Measurements from ENCODE around the gene ATP6V0A4.
"Not testable (repeated sequence)": the region's sequence is repeated elsewhere in the genome, so short reads cannot be mapped to it uniquely, and the experiment has no call there.

ATP6V0A4 gene

DNA sequence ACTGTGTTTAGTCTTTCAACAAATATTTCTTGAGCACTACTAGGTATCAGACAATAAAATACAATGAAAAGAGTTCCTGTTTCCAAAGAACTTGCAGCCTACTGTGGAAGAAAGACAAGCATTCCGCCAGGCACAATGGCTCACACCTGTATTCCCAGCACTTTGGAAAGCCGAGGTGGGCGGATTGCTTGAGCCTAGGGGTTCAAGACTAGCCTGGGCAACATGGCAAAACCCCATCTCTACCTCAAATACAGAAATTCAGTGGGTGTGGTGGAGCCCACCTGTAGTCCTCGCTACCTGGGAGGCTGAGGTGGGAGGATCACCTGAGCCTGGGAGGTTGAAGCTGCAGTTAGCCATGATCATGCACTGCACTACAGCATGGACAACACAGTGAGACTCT lies 102.9 kb downstream of the ATP6V0A4 start:
- Mint-ChIP-seq H3K36me3 (ENCODE audit: low read depth) (no peaks in the 10 kb centered on the region), H3K27ac (no peak overlapping the region), H3K4me3 (no peak overlapping the region), H3K9me3 (peaks cover 12% of the 10 kb centered on the region), H3K4me1 (ENCODE audit: low read depth) (no peaks in the 10 kb centered on the region), H3K27me3 (no peaks in the 10 kb centered on the region)
- intact Hi-C loops (cut with micrococcal nuclease): no loop called here

DNA sequence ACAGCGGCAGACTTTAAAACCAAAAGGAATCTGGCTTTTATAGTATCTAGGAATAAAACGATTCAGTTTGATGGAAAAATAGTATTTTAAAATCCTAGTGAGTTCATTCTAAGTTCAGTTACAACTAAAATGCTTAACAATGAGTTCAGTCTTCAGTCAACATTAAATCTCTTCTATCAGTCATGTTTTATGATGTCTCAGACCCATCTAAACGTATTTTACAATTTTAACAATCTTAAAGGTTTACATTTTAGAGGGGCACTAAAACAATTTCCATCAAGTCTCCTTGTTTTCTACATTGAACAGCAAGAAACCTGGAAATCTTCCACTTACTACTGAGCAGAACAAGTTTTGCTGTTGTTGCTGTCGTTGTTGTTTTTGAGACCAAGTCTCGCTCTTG lies 106.8 kb downstream of the ATP6V0A4 start:
- Mint-ChIP-seq H3K27ac (no peak overlapping the region), H3K27me3 (no peaks in the 10 kb centered on the region), H3K36me3 (ENCODE audit: low read depth) (no peaks in the 10 kb centered on the region), H3K4me3 (no peak overlapping the region), H3K9me3 (no peaks in the 10 kb centered on the region), H3K4me1 (ENCODE audit: low read depth) (no peaks in the 10 kb centered on the region)
- intact Hi-C loops (cut with micrococcal nuclease): no loop called here

- Mint-ChIP-seq H3K36me3 (ENCODE audit: low read depth) (no peaks in the 10 kb centered on the region), H3K27ac (no peak overlapping the region), H3K9me3 (no peaks in the 10 kb centered on the region), H3K4me3 (no peak overlapping the region), H3K4me1 (ENCODE audit: low read depth) (no peaks in the 10 kb centered on the region), H3K27me3 (no peaks in the 10 kb centered on the region)
- intact Hi-C loops (cut with micrococcal nuclease): no loop called here
These were observed 107.5 kb downstream of the ATP6V0A4 start for GRCh38 chr7:138690495-138690894.

- H3K36me3 Mint-ChIP-seq (ENCODE audit: low read depth); H3K27me3 Mint-ChIP-seq; intact Hi-C loops (cut with micrococcal nuclease); H3K4me3 Mint-ChIP-seq; H3K9me3 Mint-ChIP-seq; H3K27ac Mint-ChIP-seq; H3K4me1 Mint-ChIP-seq (ENCODE audit: low read depth): not testable (repeated sequence)
These were observed 110.0 kb downstream of the ATP6V0A4 start for GRCh38 chr7:138688037-138688436.

DNA sequence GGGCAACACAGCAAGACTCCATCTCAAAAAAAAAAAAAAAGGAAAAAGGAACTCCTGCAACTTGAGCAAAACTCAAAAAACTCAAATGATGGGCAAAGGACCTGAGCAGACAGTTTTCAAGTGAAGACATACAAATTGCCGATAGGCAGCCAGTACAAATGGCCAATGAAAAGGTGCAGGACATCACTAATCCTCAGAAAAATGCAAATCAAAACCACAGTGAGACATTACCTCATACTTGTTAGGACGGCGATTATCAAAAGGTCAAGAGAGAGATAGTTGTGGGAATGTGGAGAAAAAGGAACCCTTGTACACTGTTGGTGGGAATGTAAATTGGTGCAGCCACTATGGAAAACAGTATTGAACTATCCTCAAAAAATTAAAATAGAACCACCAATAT lies 113.7 kb downstream of the ATP6V0A4 start:
- H3K4me1 Mint-ChIP-seq (ENCODE audit: low read depth): no peaks in the 10 kb centered on the region
- no peaks in the 10 kb centered on the region for H3K9me3 Mint-ChIP-seq
- H3K36me3 Mint-ChIP-seq (ENCODE audit: low read depth): no peaks in the 10 kb centered on the region
- intact Hi-C loops (cut with micrococcal nuclease): no loop called here
- no peak overlapping the region for H3K27ac Mint-ChIP-seq
- H3K27me3 Mint-ChIP-seq: no peaks in the 10 kb centered on the region
- H3K4me3 Mint-ChIP-seq: no peak overlapping the region

- intact Hi-C loops (cut with micrococcal nuclease): no loop called here
- Mint-ChIP-seq H3K4me3 (no peak overlapping the region), H3K36me3 (ENCODE audit: low read depth) (no peaks in the 10 kb centered on the region), H3K4me1 (ENCODE audit: low read depth) (no peaks in the 10 kb centered on the region), H3K9me3 (no peaks in the 10 kb centered on the region), H3K27ac (no peak overlapping the region), H3K27me3 (no peaks in the 10 kb centered on the region)
These were observed 118.2 kb downstream of the ATP6V0A4 start for GRCh38 chr7:138679793-138680192.

GRCh38 chr7:138670594-138670993 lies 127.4 kb downstream of the ATP6V0A4 start:
- no peak overlapping the region for H3K27ac Mint-ChIP-seq
- H3K36me3 Mint-ChIP-seq (ENCODE audit: low read depth): no peaks in the 10 kb centered on the region
- H3K27me3 Mint-ChIP-seq: peaks cover 5% of the 10 kb centered on the region
- no peak overlapping the region for H3K4me3 Mint-ChIP-seq
- no peaks in the 10 kb centered on the region for H3K4me1 Mint-ChIP-seq (ENCODE audit: low read depth)
- no peaks in the 10 kb centered on the region for H3K9me3 Mint-ChIP-seq
- intact Hi-C loops (cut with micrococcal nuclease): no loop called here

DNA sequence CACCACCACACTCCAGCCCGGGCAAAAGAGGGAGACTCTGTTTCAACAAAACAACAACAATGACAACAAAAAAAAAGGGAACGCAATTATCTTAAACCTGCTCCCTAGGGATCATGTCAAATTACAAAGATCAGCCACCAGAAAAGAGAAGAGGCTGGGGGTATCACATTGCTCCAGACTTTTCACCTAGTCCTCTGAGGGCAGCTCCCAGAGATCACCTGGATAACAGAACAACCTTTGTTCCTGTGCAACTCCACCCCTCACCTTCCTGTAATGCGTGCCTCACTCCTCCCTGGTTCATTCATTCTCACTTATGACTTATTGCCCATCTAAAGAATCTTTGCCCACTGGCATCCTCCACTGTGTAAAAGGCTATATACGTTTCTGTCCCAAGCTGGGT lies 128.6 kb downstream of the ATP6V0A4 start:
- peaks cover 3% of the 10 kb centered on the region for H3K4me1 Mint-ChIP-seq (ENCODE audit: low read depth)
- no peak overlapping the region for H3K4me3 Mint-ChIP-seq
- H3K27me3 Mint-ChIP-seq: peaks cover 14% of the 10 kb centered on the region
- H3K27ac Mint-ChIP-seq: no peak overlapping the region
- H3K36me3 Mint-ChIP-seq (ENCODE audit: low read depth): no peaks in the 10 kb centered on the region
- H3K9me3 Mint-ChIP-seq: no peaks in the 10 kb centered on the region
- intact Hi-C loops (cut with micrococcal nuclease): no loop called here

- H3K9me3 Mint-ChIP-seq: no peaks in the 10 kb centered on the region
- intact Hi-C loops (cut with micrococcal nuclease): no loop called here
- H3K4me3 Mint-ChIP-seq: no peak overlapping the region
- H3K27me3 Mint-ChIP-seq: peaks cover 18% of the 10 kb centered on the region
- no peak overlapping the region for H3K27ac Mint-ChIP-seq
- no peaks in the 10 kb centered on the region for H3K36me3 Mint-ChIP-seq (ENCODE audit: low read depth)
- peaks cover 7% of the 10 kb centered on the region for H3K4me1 Mint-ChIP-seq (ENCODE audit: low read depth)
These were observed 129.1 kb downstream of the ATP6V0A4 start for GRCh38 chr7:138668946-138669345.

GRCh38 chr7:138668229-138668596 lies 129.8 kb downstream of the ATP6V0A4 start:
- H3K4me1 Mint-ChIP-seq (ENCODE audit: low read depth): peaks cover 13% of the 10 kb centered on the region
- intact Hi-C loops (cut with micrococcal nuclease): no loop called here
- H3K36me3 Mint-ChIP-seq (ENCODE audit: low read depth): no peaks in the 10 kb centered on the region
- H3K4me3 Mint-ChIP-seq: no peak overlapping the region
- H3K9me3 Mint-ChIP-seq: no peaks in the 10 kb centered on the region
- H3K27ac Mint-ChIP-seq: no peak overlapping the region
- H3K27me3 Mint-ChIP-seq: peaks cover 23% of the 10 kb centered on the region

DNA sequence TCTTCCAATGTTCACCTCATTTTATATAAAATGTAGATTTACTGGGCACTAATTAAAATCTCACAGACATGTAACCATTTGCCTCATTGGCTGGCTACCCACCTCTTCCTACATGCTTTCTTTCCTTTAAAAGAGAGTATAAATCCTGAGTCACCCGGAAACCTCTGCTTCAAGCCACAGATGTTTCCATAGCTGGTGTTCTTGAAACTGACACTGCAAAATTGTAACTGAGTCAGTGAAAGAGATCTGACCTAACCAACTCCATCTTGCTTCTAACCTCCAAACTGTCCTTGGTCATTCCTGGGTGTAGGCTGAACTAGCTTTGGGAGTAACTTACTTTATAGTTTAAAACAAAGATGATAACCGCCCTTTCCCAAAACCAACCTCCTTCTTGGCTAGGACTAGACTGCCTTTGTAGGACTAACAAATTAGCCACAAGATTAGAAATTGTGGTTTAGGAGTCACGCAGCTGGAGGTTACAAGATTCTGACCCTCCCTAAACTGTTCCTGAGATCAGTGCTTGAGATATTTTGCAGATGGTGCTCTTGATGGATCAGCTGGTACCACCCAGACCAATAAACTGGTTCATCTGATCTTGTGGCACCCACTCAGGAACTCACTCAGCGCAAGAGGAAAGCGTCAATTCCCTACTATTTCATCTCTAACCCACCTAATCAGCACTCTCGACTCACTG lies 130.3 kb downstream of the ATP6V0A4 start:
- intact Hi-C loops (cut with micrococcal nuclease): no loop called here
- peaks cover 23% of the 10 kb centered on the region for H3K27me3 Mint-ChIP-seq
- H3K4me1 Mint-ChIP-seq (ENCODE audit: low read depth): peaks cover 13% of the 10 kb centered on the region
- no peaks in the 10 kb centered on the region for H3K36me3 Mint-ChIP-seq (ENCODE audit: low read depth)
- no peaks in the 10 kb centered on the region for H3K9me3 Mint-ChIP-seq
- no peak overlapping the region for H3K4me3 Mint-ChIP-seq
- H3K27ac Mint-ChIP-seq: no peak overlapping the region

DNA sequence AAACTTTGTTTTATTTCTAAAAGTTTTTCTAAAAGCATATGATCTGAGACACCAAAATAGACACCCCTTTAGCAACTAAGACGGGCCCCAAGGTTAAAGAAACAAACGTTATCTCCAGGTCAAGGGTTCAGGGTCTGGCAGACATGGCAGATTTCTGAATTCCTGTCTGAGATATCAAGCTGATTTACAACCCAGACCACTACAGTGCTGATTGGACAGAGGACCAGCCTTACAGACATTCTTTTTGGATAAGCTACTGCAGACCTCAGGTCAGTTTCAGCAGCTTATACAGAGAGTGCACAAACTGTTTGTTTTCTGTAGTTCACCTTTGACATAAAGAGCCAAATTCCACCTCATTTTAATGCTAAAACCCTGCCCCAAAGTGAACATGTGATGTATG lies 131.6 kb downstream of the ATP6V0A4 start:
- H3K36me3 Mint-ChIP-seq (ENCODE audit: low read depth): no peaks in the 10 kb centered on the region
- intact Hi-C loops (cut with micrococcal nuclease): no loop called here
- H3K27ac Mint-ChIP-seq: no peak overlapping the region
- H3K4me3 Mint-ChIP-seq: no peak overlapping the region
- peaks cover 13% of the 10 kb centered on the region for H3K4me1 Mint-ChIP-seq (ENCODE audit: low read depth)
- no peaks in the 10 kb centered on the region for H3K9me3 Mint-ChIP-seq
- peaks cover 23% of the 10 kb centered on the region for H3K27me3 Mint-ChIP-seq

DNA sequence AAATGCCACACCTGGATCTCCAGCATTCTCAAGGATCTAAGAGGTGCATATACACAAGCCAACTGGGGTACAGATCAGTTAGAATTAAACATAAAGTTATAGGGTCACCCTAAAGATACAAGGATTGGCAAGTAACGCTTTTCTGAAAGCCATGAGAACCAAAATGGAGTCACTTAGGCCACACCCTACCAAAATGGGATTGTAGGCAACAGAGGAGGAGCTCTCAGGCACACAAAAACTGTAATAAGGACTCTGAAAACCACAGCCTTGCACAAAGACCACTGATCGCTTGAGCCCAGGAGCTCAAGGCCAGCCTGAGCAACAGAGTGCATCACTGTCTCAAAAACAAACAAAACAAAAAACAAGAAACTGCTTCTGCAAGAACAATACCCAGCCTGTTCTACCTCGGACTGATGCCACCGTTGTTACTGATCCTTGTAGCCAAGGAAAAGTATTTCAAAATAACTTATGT lies 132.3 kb downstream of the ATP6V0A4 start:
- peaks cover 13% of the 10 kb centered on the region for H3K4me1 Mint-ChIP-seq (ENCODE audit: low read depth)
- intact Hi-C loops (cut with micrococcal nuclease): no loop called here
- peaks cover 23% of the 10 kb centered on the region for H3K27me3 Mint-ChIP-seq
- no peaks in the 10 kb centered on the region for H3K9me3 Mint-ChIP-seq
- no peak overlapping the region for H3K4me3 Mint-ChIP-seq
- no peaks in the 10 kb centered on the region for H3K36me3 Mint-ChIP-seq (ENCODE audit: low read depth)
- H3K27ac Mint-ChIP-seq: no peak overlapping the region

DNA sequence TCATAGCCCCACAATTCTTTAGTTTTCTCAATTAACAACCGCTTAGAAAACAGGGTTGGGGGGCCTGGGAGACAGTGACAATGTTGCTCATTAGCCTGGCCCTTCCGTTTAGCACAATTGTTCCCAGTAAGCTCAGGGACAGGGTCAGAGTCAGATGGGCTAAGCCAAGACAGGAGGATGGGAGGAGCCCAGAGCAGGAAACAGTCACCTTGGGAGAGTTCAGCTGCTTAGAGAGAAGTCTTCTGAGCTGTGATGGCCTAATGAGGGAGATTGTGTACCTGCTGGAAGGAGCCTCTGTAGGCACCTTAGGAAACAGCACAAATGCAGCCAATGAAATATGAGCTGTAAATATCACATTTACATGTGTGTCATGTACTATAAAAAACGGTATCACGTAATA lies 132.7 kb downstream of the ATP6V0A4 start:
- intact Hi-C loops (cut with micrococcal nuclease): no loop called here
- Mint-ChIP-seq H3K27ac (no peak overlapping the region), H3K9me3 (no peaks in the 10 kb centered on the region), H3K4me3 (no peak overlapping the region), H3K27me3 (peaks cover 23% of the 10 kb centered on the region), H3K4me1 (ENCODE audit: low read depth) (peaks cover 13% of the 10 kb centered on the region), H3K36me3 (ENCODE audit: low read depth) (no peaks in the 10 kb centered on the region)
